GM12892 (cell line): ENCODE results near the gene STXBP4.

Experiments
- POLR2A ChIP-seq: IDR thresholded peaks from 2 replicates; pipeline ENCODE4 v1.6.1; 2011; ENCODE audit warnings: low read depth, low read length, control low read depth
- POLR2AphosphoS5 ChIP-seq: IDR thresholded peaks from 2 replicates; pipeline ENCODE4 v1.6.1; 2011; ENCODE audit warnings: low read depth, low read length, control low read depth
- TAF1 ChIP-seq: IDR thresholded peaks from 2 replicates; pipeline ENCODE4 v1.6.1; 2011; ENCODE audit warnings: low read depth, mild to moderate bottlenecking, control low read depth, low read length, borderline replicate concordance

DNA sequence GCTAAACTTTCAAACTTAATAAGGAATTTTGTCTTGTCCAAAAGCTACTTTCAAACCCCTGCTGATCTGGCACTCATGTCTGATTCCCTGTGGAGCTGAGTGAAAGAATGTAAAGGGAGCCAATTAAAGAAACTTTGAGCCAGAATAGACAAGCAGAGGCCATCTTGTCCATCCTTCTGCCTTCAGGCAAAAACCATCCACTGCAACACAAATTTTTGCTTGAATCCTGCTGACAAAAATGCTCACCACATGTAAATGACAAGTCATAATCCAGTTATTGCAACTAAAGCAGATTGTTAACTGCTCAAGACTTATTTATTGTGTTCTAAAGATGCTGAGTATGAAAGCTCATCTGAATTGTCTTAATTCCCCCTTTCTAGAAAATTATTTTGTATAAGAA is 172.2 kb downstream of the STXBP4 start:
- no peak for TF ChIP-seq POLR2AphosphoS5
- no peak for TF ChIP-seq TAF1
- no peak for TF ChIP-seq POLR2A
